Measurements from ENCODE around the gene CDKAL1. TPM values are rescaled to one million over a fixed set of nuclear protein-coding genes. Genes with fewer than 3 reads are reported as not detected.
A peak's percentile ranks its signal among the peaks of the same experiment; 100 is the strongest.

The CDKAL1 gene
- total RNA-seq, 1 donor from 2014 or later: 24.8 TPM

GRCh38 chr6:21230536-21230935 is 696.3 kb downstream of the CDKAL1 start:
- H3K36me3 Mint-ChIP-seq (ENCODE audit: unreplicated experiment): peaks cover 29% of the 10 kb centered on the region
- peaks cover 4% of the 10 kb centered on the region for H3K27me3 Mint-ChIP-seq (ENCODE audit: unreplicated experiment)
- DNase-seq: no peak
- peaks cover 5% of the 10 kb centered on the region for H3K9me3 Mint-ChIP-seq (ENCODE audit: unreplicated experiment)
- no peak for TF ChIP-seq CTCF (IDR thresholded peaks at IDR 0.05; ENCODE audit: partially characterized antibody, unreplicated experiment)
- H3K27ac Mint-ChIP-seq (ENCODE audit: unreplicated experiment): peak overlapping the region; percentile 49
- peaks cover 7% of the 10 kb centered on the region for H3K4me1 Mint-ChIP-seq (ENCODE audit: low read depth, unreplicated experiment)
- H3K4me3 Mint-ChIP-seq (ENCODE audit: unreplicated experiment): no peak overlapping the region

- peaks cover 4% of the 10 kb centered on the region for H3K27me3 Mint-ChIP-seq (ENCODE audit: unreplicated experiment)
- H3K27ac Mint-ChIP-seq (ENCODE audit: unreplicated experiment): no peak overlapping the region
- TF ChIP-seq CTCF (IDR thresholded peaks at IDR 0.05; ENCODE audit: partially characterized antibody, unreplicated experiment): no peak
- DNase-seq: no peak
- H3K9me3 Mint-ChIP-seq (ENCODE audit: unreplicated experiment): peaks cover 9% of the 10 kb centered on the region
- H3K4me1 Mint-ChIP-seq (ENCODE audit: low read depth, unreplicated experiment): no peaks in the 10 kb centered on the region
- no peak overlapping the region for H3K4me3 Mint-ChIP-seq (ENCODE audit: unreplicated experiment)
- peaks cover 33% of the 10 kb centered on the region for H3K36me3 Mint-ChIP-seq (ENCODE audit: unreplicated experiment)
Observed at GRCh38 chr6:21235162-21235561, 700.9 kb downstream of the CDKAL1 start.

GRCh38 chr6:21238208-21238607 is 704.0 kb downstream of the CDKAL1 start:
- Mint-ChIP-seq H3K4me1 (ENCODE audit: low read depth, unreplicated experiment) (no peaks in the 10 kb centered on the region), H3K9me3 (ENCODE audit: unreplicated experiment) (peaks cover 9% of the 10 kb centered on the region), H3K27ac (ENCODE audit: unreplicated experiment) (no peak overlapping the region), H3K36me3 (ENCODE audit: unreplicated experiment) (peaks cover 26% of the 10 kb centered on the region), H3K27me3 (ENCODE audit: unreplicated experiment) (peaks cover 4% of the 10 kb centered on the region), H3K4me3 (ENCODE audit: unreplicated experiment) (no peak overlapping the region)
- TF ChIP-seq CTCF (IDR thresholded peaks at IDR 0.05; ENCODE audit: partially characterized antibody, unreplicated experiment): no peak
- no peak for DNase-seq

- Mint-ChIP-seq H3K27me3 (ENCODE audit: unreplicated experiment) (no peaks in the 10 kb centered on the region), H3K4me1 (ENCODE audit: low read depth, unreplicated experiment) (no peaks in the 10 kb centered on the region), H3K4me3 (ENCODE audit: unreplicated experiment) (no peak overlapping the region), H3K36me3 (ENCODE audit: unreplicated experiment) (peaks cover 4% of the 10 kb centered on the region), H3K27ac (ENCODE audit: unreplicated experiment) (no peak overlapping the region), H3K9me3 (ENCODE audit: unreplicated experiment) (peaks cover 5% of the 10 kb centered on the region)
- DNase-seq: no peak
- no peak for TF ChIP-seq CTCF (IDR thresholded peaks at IDR 0.05; ENCODE audit: partially characterized antibody, unreplicated experiment)
Observed at GRCh38 chr6:21240709-21241108, 706.5 kb downstream of the CDKAL1 start.

GRCh38 chr6:21241231-21242130 is 707.2 kb downstream of the CDKAL1 start:
- no peaks in the 10 kb centered on the region for H3K27me3 Mint-ChIP-seq (ENCODE audit: unreplicated experiment)
- H3K36me3 Mint-ChIP-seq (ENCODE audit: unreplicated experiment): peaks cover 4% of the 10 kb centered on the region
- no peaks in the 10 kb centered on the region for H3K4me1 Mint-ChIP-seq (ENCODE audit: low read depth, unreplicated experiment)
- no peak for TF ChIP-seq CTCF (IDR thresholded peaks at IDR 0.05; ENCODE audit: partially characterized antibody, unreplicated experiment)
- no peak for DNase-seq
- H3K4me3 Mint-ChIP-seq (ENCODE audit: unreplicated experiment): no peak overlapping the region
- peaks cover 5% of the 10 kb centered on the region for H3K9me3 Mint-ChIP-seq (ENCODE audit: unreplicated experiment)
- H3K27ac Mint-ChIP-seq (ENCODE audit: unreplicated experiment): no peak overlapping the region

Measured in glutamatergic neuron (in vitro differentiated cells).